Neural cell (in vitro differentiated cells): ENCODE data around the gene PDGFB. TPM values are rescaled to one million over a fixed set of nuclear protein-coding genes. Genes with fewer than 3 reads are reported as not detected.

ENCODE experiments used
- H2AFZ ChIP-seq: fragments of 200-600, 300-800 bp; sonication (generic), shearing (Covaris generic); 2 replicates; pipeline ENCODE4 v1.6.0; 2014; ENCODE audit warnings: low read depth, mild to moderate bottlenecking, antibody characterized with exemption, low read length, moderate library complexity
- H3F3A ChIP-seq: fragments of 200-600 bp; shearing (Covaris generic); 2 replicates; pipeline ENCODE4 v1.6.1; 2016; ENCODE audit warnings: mild to moderate bottlenecking, moderate library complexity, mixed read lengths, antibody characterized with exemption, low read length; ENCODE audit not compliant: insufficient read depth, poor library complexity, severe bottlenecking
- H3K27ac ChIP-seq: fragments of 200-600, 300-800 bp; sonication (generic), shearing (Covaris generic); 2 replicates; pipeline ENCODE4 v1.5.1; 2014; ENCODE audit warnings: mild to moderate bottlenecking, low read length, moderate library complexity
- H3K27me3 ChIP-seq: fragments of 300-800, 200-600 bp; sonication (generic), shearing (Covaris generic); 2 replicates; pipeline ENCODE4 v1.6.0; 2014; ENCODE audit warnings: mild to moderate bottlenecking, low read depth, low read length, moderate library complexity; ENCODE audit not compliant: insufficient read depth
- H3K36me3 ChIP-seq: fragments of 300-800, 200-600 bp; sonication (generic), shearing (Covaris generic); 2 replicates; pipeline ENCODE4 v1.5.1; 2014; ENCODE audit warnings: mild to moderate bottlenecking, antibody characterized with exemption, low read length, moderate library complexity; ENCODE audit not compliant: insufficient read depth
- H3K4me2 ChIP-seq: fragments of 300-800, 200-600 bp; sonication (generic), shearing (Covaris generic); 2 replicates; pipeline ENCODE4 v1.6.0; 2014; ENCODE audit warnings: mild to moderate bottlenecking, low read length
- H3K4me3 ChIP-seq: fragments of 300-800, 200-600 bp; sonication (generic), shearing (Covaris generic); 2 replicates; pipeline ENCODE4 v1.5.1; 2014; ENCODE audit warnings: mild to moderate bottlenecking, low read length, moderate library complexity
- H3K79me2 ChIP-seq: fragments of 200-600 bp; shearing (Covaris generic); replicated peaks from 2 replicates; pipeline ENCODE4 v1.6.0; 2014; ENCODE audit warnings: mild to moderate bottlenecking, low read length, moderate library complexity; ENCODE audit not compliant: insufficient read depth
- H3K9ac ChIP-seq: fragments of 300-800, 200-600 bp; sonication (generic), shearing (Covaris generic); 2 replicates; pipeline ENCODE4 v1.6.1; 2016; ENCODE audit warnings: mild to moderate bottlenecking, low read length, mixed read lengths
- H3K9me2 ChIP-seq: fragments of 200-600 bp; shearing (Covaris generic); 2 replicates; pipeline ENCODE4 v1.6.1; 2016; ENCODE audit warnings: mild to moderate bottlenecking, low read length, mixed read lengths; ENCODE audit not compliant: insufficient read depth
- H3K9me3 ChIP-seq: fragments of 200-600, 300-800 bp; sonication (generic), shearing (Covaris generic); 2 replicates; pipeline ENCODE4 v1.6.1; 2016; ENCODE audit warnings: mild to moderate bottlenecking, mixed run types, low read length, moderate library complexity, mixed read lengths
- H4K20me1 ChIP-seq: fragments of 200-600 bp; shearing (Covaris generic); 2 replicates; pipeline ENCODE4 v1.6.1; 2016; ENCODE audit warnings: mild to moderate bottlenecking, mixed run types; ENCODE audit not compliant: insufficient read depth
- CTCF ChIP-seq: fragments of 450-650 bp; IDR thresholded peaks from 2 replicates; pipeline ENCODE4 v1.5.1; 2014; ENCODE audit warnings: antibody characterized with exemption, mild to moderate bottlenecking, moderate library complexity; ENCODE audit not compliant: poor library complexity, severe bottlenecking
- EP300 ChIP-seq: fragments of 450-650 bp; conservative IDR thresholded peaks from 2 replicates; pipeline ENCODE4 v1.6.1; 2014; ENCODE audit warnings: antibody characterized with exemption, mild to moderate bottlenecking, moderate library complexity; ENCODE audit not compliant: poor library complexity, severe bottlenecking
- EZH2 ChIP-seq: fragments of 200-600, 300-800 bp; shearing (Covaris generic), sonication (generic); IDR thresholded peaks from 2 replicates; pipeline ENCODE4 v1.6.1; 2014; ENCODE audit warnings: antibody characterized with exemption, low read length, borderline replicate concordance, mild to moderate bottlenecking; ENCODE audit not compliant: insufficient read depth, poor library complexity, severe bottlenecking
- MXI1 ChIP-seq: fragments of 450-650 bp; conservative IDR thresholded peaks from 2 replicates; pipeline ENCODE4 v1.6.1; 2014; ENCODE audit warnings: antibody characterized with exemption, mild to moderate bottlenecking; ENCODE audit not compliant: poor library complexity, severe bottlenecking
- POLR2AphosphoS5 ChIP-seq: IDR thresholded peaks from 2 replicates; pipeline ENCODE4 v1.6.1; 2012
- RAD21 ChIP-seq: fragments of 450-650 bp; conservative IDR thresholded peaks from 2 replicates; pipeline ENCODE4 v1.6.1; 2014; ENCODE audit warnings: antibody characterized with exemption, mild to moderate bottlenecking, moderate library complexity
- REST ChIP-seq: IDR thresholded peaks from 2 replicates; pipeline ENCODE4 v1.6.1; 2012; ENCODE audit warnings: borderline replicate concordance
- SMC3 ChIP-seq: fragments of 450-650 bp; conservative IDR thresholded peaks from 2 replicates; pipeline ENCODE4 v1.6.1; 2014; ENCODE audit warnings: antibody characterized with exemption, mild to moderate bottlenecking, moderate library complexity; ENCODE audit not compliant: poor library complexity
- TAF1 ChIP-seq: IDR thresholded peaks from 2 replicates; pipeline ENCODE4 v1.6.1; 2012; ENCODE audit warnings: low read depth
- polyA plus RNA-seq: library from polyadenylated mRNA; depleted of rRNA; stranded (reverse); fragments of >200 nt; gene quantifications from 2 replicates; pipeline ENCODE4 v1.2.3, GENCODE V29; 2014

PDGFB gene
- polyA plus RNA-seq, 1 donor from 2014 or later: 0.61 TPM

- no peak overlapping the region for H3K4me2 ChIP-seq
- no peaks in the 10 kb centered on the region for H3K79me2 ChIP-seq
- no peak overlapping the region for H3K9ac ChIP-seq
- H3K36me3 ChIP-seq: no peaks in the 10 kb centered on the region
- TF ChIP-seq SMC3 (no peak), REST (no peak), TAF1 (no peak), CTCF (no peak), RAD21 (no peak), POLR2AphosphoS5 (no peak), MXI1 (no peak), EP300 (no peak), EZH2 (no peak)
- H3K27me3 ChIP-seq: peaks cover 14% of the 10 kb centered on the region
- H3K9me3 ChIP-seq: no peaks in the 10 kb centered on the region
- H3K9me2 ChIP-seq: no peaks in the 10 kb centered on the region
- H3F3A ChIP-seq: no peaks in the 10 kb centered on the region
- H3K4me3 ChIP-seq: no peak overlapping the region
- no peak overlapping the region for H3K27ac ChIP-seq
- H2AFZ ChIP-seq: no peak overlapping the region
- no peaks in the 10 kb centered on the region for H4K20me1 ChIP-seq
Observed at GRCh38 chr22:39237318-39238100, 7.3 kb downstream of the PDGFB start.

GRCh38 chr22:39236321-39237317 lies 8.2 kb downstream of the PDGFB start:
- Histone ChIP-seq H3K4me3 (no peak overlapping the region), H3K79me2 (no peaks in the 10 kb centered on the region), H3K27ac (no peak overlapping the region), H3K9ac (no peak overlapping the region), H2AFZ (no peak overlapping the region), H3K36me3 (no peaks in the 10 kb centered on the region), H3K27me3 (peaks cover 10% of the 10 kb centered on the region), H4K20me1 (no peaks in the 10 kb centered on the region), H3K4me2 (no peak overlapping the region), H3F3A (no peaks in the 10 kb centered on the region), H3K9me3 (no peaks in the 10 kb centered on the region), H3K9me2 (no peaks in the 10 kb centered on the region)
- TF ChIP-seq TAF1 (no peak), REST (no peak), EP300 (no peak), RAD21 (no peak), EZH2 (no peak), CTCF (no peak), SMC3 (no peak), MXI1 (no peak), POLR2AphosphoS5 (no peak)
